ENCODE data around the gene SPEM3.

- TF ChIP-seq CTCF (IDR thresholded peaks at IDR 0.05), result no peak
- TF ChIP-seq ZFX (IDR thresholded peaks at IDR 0.05; ENCODE audit: borderline replicate concordance), result no peak
These were observed 2.3 kb upstream of the SPEM3 start for GRCh38 chr17:7426203-7426863.

Measured in 22Rv1 (cell line).